KBM-7 (cell line): ENCODE measurements around the gene LAYN.
A peak's percentile ranks its signal among the peaks of the same experiment; 100 is the strongest.

Source experiments
- DNase-seq: peaks from one replicate; pipeline ENCODE4 v3.0.0-alpha.2; 2015
- in situ Hi-C: fragments of 300-500 bp; cut with MboI; formaldehyde crosslinking; loops from 2 replicates; pipeline ENCODE4 v1.14.3; 2020; ENCODE audit warnings: low sequenced_read_pairs, low pct_unique_long_range_greater_than_20kb, mixed read lengths

Gene LAYN

GRCh38 chr11:111540114-111540936, at the start of gene LAYN:
Gene LAYN, plus strand, starts transcription at chr11:111540720. Its CDS starts 124 bp downstream, at chr11:111540844.
- peak; percentile 27 for DNase-seq
- in situ Hi-C loops, result no loop called here

GRCh38 chr11:111494040-111494439, 46.5 kb upstream of the LAYN start:
- in situ Hi-C loops, result no loop called here

GRCh38 chr11:111499483-111499882, 41.0 kb upstream of the LAYN start:
- in situ Hi-C loops, result no loop called here
- no peak for DNase-seq

More at GRCh38 chr11:111494040-111494439, 46.5 kb upstream of the LAYN start:
- no peak for DNase-seq

GRCh38 chr11:111500481-111500880, 40.0 kb upstream of the LAYN start:
- in situ Hi-C loops, result no loop called here
- no peak for DNase-seq

GRCh38 chr11:111502611-111503010, 37.9 kb upstream of the LAYN start:
- in situ Hi-C loops, result no loop called here
- DNase-seq, result no peak

- in situ Hi-C loops, result no loop called here
- DNase-seq, result peak; percentile 10
Measured at GRCh38 chr11:111510311-111510710, 30.2 kb upstream of the LAYN start.

GRCh38 chr11:111512296-111513239, 28.0 kb upstream of the LAYN start, which contains the start of gene BTG4:
Gene BTG4, minus strand, starts transcription at chr11:111512386. Its CDS starts 13,610 bp downstream, at chr11:111498776.
- no peak for DNase-seq
- in situ Hi-C loops, result no loop called here

- in situ Hi-C loops, result no loop called here
- DNase-seq, result no peak
Measured at GRCh38 chr11:111513240-111513605, 27.3 kb upstream of the LAYN start.

- in situ Hi-C loops, result no loop called here
- no peak for DNase-seq
Measured at GRCh38 chr11:111514216-111515031, 26.1 kb upstream of the LAYN start, which contains the start of gene HOATZ. Gene HOATZ, plus strand, starts transcription at chr11:111514778. Its CDS starts 7 bp downstream, at chr11:111514785.

- in situ Hi-C loops, result no loop called here
- DNase-seq, result no peak
Measured at GRCh38 chr11:111515591-111515990, 24.9 kb upstream of the LAYN start.

GRCh38 chr11:111518668-111519067, 21.9 kb upstream of the LAYN start:
- DNase-seq, result no peak
- in situ Hi-C loops, result no loop called here

- in situ Hi-C loops, result no loop called here
- DNase-seq, result no peak
Measured at GRCh38 chr11:111520560-111520959, 20.0 kb upstream of the LAYN start.

- no peak for DNase-seq
- in situ Hi-C loops, result no loop called here
Measured at GRCh38 chr11:111521135-111521534, 19.4 kb upstream of the LAYN start.

GRCh38 chr11:111522426-111522825, 18.1 kb upstream of the LAYN start:
- in situ Hi-C loops, result no loop called here
- DNase-seq, result no peak

GRCh38 chr11:111523343-111523742, 17.2 kb upstream of the LAYN start:
- in situ Hi-C loops, result no loop called here
- DNase-seq, result no peak

- in situ Hi-C loops, result no loop called here
- no peak for DNase-seq
Measured at GRCh38 chr11:111524056-111524455, 16.5 kb upstream of the LAYN start.

- DNase-seq, result no peak
- in situ Hi-C loops, result no loop called here
Measured at GRCh38 chr11:111525456-111525855, 15.1 kb upstream of the LAYN start.

GRCh38 chr11:111526501-111526900, 14.0 kb upstream of the LAYN start:
- DNase-seq, result no peak
- in situ Hi-C loops, result no loop called here

- in situ Hi-C loops, result no loop called here
- no peak for DNase-seq
Measured at GRCh38 chr11:111527279-111527678, 13.2 kb upstream of the LAYN start.
